AG04450 (cell line): ENCODE measurements around the gene RRBP1. TPM values are rescaled to one million over a fixed set of nuclear protein-coding genes. Genes with fewer than 3 reads are reported as not detected.

Source experiments
- CTCF ChIA-PET: fragments of 300-600, 350-600 bp; formaldehyde crosslinking; extraction: SDS; loops from one replicate; lab custom pipeline; 2022; ENCODE audit warnings: antibody characterized with exemption, inconsistent platforms; lab: Charles Lee
- POLR2A ChIA-PET: fragments of 350-600 bp; formaldehyde crosslinking; extraction: SDS; loops from one replicate; lab custom pipeline; 2021; ENCODE audit warnings: antibody characterized with exemption, inconsistent platforms; lab: Yijun Ruan, JAX
- DNase-seq: peaks from one replicate; pipeline ENCODE4 v3.0.0-alpha.2; 2011; ENCODE audit warnings: low read depth, low spot score
- H3K27ac ChIP-seq: one replicate; pipeline ENCODE4 v1.5.1; 2012; ENCODE audit warnings: low read depth, low read length, control low read depth
- H3K27me3 ChIP-seq: one replicate; pipeline ENCODE4 v1.6.0; 2012; ENCODE audit warnings: low read length; ENCODE audit not compliant: control insufficient read depth, insufficient read depth
- H3K4me3 ChIP-seq: 2 replicates; pipeline ENCODE4 v1.5.1; 2011; ENCODE audit warnings: mild to moderate bottlenecking, low read depth, low read length, control low read depth
- H3K9me3 ChIP-seq: 2 replicates; pipeline ENCODE4 v1.5.1; 2012; ENCODE audit warnings: low read length; ENCODE audit not compliant: control insufficient read depth, insufficient read depth
- CTCF ChIP-seq: IDR thresholded peaks from 2 replicates; pipeline ENCODE4 v1.5.1; 2011; ENCODE audit warnings: low read depth, low read length, control low read depth, inconsistent platforms
- polyA plus RNA-seq: library from polyadenylated mRNA; depleted of rRNA; stranded (reverse); fragments of >200 nt; gene quantifications from 2 replicates; pipeline ENCODE4 v1.2.3, GENCODE V29; 2011

The RRBP1 gene
- polyA plus RNA-seq, 1 experiment, result 153 TPM

DNA sequence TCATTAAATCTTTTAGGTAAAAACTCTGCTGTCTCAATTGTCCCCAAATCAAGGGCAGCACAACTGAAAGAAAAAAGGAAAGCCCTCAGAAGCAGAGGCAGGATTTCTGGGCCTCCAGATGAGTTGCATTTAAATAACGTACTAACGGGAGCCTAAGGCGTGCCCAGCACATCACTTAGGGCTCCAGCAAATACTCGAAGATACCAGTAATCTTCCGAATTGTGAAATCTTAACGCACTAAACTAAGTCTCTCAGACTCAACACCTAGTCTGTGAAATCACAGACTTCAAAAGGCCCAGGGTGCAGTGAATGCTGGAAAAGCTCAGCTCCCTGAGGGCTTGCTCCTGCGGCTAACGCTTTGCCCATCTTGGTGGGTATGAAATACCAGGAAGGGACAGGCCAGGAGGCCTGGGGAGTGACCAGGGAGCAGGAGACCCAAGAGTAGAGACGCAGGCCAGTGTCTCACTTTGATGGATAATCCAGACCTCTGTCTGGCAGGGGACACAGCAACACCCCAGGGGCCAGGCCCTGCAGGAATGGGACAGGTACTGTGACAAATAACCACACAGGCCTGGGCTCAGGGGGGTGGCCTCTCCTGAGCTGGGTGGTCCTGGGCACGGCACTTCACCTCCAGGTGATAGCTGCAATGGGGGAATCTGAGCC lies 36.4 kb downstream of the RRBP1 start:
- TF ChIP-seq CTCF, result no peak
- Histone ChIP-seq H3K27me3 (no peaks in the 10 kb centered on the region), H3K9me3 (no peaks in the 10 kb centered on the region), H3K4me3 (no peak overlapping the region), H3K27ac (peak overlapping the region; percentile 31)
- CTCF ChIA-PET, result interaction anchor here (1.5 kb wide), 1 partner anchor 10 kb away, joined by 6 read pairs; no protein-coding TSS in a partner anchor
- POLR2A ChIA-PET, result no interaction called here
- no peak for DNase-seq

DNA sequence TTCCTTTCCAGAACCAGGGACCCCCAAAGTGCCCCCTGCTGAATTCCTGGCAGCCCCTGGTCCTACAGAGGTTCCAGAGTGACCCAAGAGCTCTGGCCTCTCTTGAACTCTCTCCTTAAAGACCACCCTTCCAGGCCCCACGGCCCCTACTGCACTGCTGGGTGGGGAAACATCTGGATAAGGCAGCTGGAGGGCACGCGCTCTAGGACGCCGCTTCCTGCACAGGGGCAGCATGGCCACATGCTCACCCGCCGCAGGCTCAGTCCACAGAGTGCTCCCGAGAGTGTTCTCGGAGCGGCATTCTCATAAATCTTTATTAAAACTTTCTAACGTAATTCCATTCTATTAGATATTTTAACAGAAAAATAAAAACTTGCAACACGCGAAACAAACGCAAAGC lies 37.0 kb downstream of the RRBP1 start:
- no peak for DNase-seq
- H3K4me3 ChIP-seq, result no peak overlapping the region
- H3K27ac ChIP-seq, result no peak overlapping the region
- no peaks in the 10 kb centered on the region for H3K9me3 ChIP-seq
- no peak for TF ChIP-seq CTCF
- no peaks in the 10 kb centered on the region for H3K27me3 ChIP-seq
- CTCF ChIA-PET, result interaction anchor here (1.5 kb wide), 1 partner anchor 10 kb away, joined by 6 read pairs; no protein-coding TSS in a partner anchor
- POLR2A ChIA-PET, result no interaction called here

- no peak for DNase-seq
- H3K9me3 ChIP-seq, result no peaks in the 10 kb centered on the region
- no peak overlapping the region for H3K4me3 ChIP-seq
- CTCF ChIA-PET, result no interaction called here
- H3K27ac ChIP-seq, result no peak overlapping the region
- no peaks in the 10 kb centered on the region for H3K27me3 ChIP-seq
- POLR2A ChIA-PET, result no interaction called here
- no peak for TF ChIP-seq CTCF
Measured at GRCh38 chr20:17644451-17644850, 37.6 kb downstream of the RRBP1 start.

DNA sequence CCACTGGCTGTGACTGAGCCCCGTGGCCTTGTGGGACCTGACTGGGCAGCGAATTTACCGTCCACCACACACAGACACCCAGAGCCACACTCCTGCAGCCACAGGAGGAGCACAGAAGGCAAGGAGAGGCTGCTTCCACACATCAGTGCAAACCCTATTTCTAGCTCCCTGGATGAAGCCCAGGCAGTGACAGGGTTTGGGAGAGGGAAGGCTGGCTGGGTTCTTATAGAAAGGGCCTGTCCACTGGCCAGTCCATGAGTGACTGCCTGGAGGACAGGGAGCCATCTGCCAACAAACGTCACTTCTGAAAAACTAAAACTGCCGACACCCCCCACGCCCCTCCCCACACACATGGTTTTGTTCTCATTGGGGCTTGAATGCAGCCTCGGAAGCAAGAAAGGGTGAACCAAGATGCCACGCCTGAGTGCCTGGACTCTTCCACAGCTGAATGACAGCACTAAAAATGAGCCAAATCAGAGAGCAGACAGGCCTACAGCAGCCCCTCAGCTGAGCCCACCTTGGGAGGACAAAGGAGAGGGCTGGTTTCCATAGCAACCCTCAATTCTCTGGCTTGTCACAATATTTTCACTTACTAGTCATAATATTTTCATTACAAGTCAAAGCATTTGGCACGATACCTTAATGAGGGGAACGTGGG lies 38.4 kb downstream of the RRBP1 start:
- TF ChIP-seq CTCF, result no peak
- no peak for DNase-seq
- no peak overlapping the region for H3K4me3 ChIP-seq
- no peaks in the 10 kb centered on the region for H3K9me3 ChIP-seq
- ChIA-PET POLR2A (interaction anchor here (1.0 kb wide), 1 partner anchor 23 kb away, joined by 6 read pairs; no protein-coding TSS in a partner anchor), CTCF (interaction anchor here (1.0 kb wide), 1 partner anchor 294 kb away, joined by 3 read pairs; no protein-coding TSS in a partner anchor)
- peak overlapping the region; percentile 39 for H3K27ac ChIP-seq
- H3K27me3 ChIP-seq, result no peaks in the 10 kb centered on the region
